SU-DHL-6 (cell line): ENCODE data around the gene TMEM178A.

ENCODE experiments used
- EZH2phosphoT487 ChIP-seq: fragments of 200-600 bp; sonication (generic), shearing (Covaris generic); conservative IDR thresholded peaks from 2 replicates; pipeline ENCODE4 v1.6.1; 2018; ENCODE audit warnings: mild to moderate bottlenecking, antibody characterized with exemption, low read length, moderate library complexity, mixed read lengths
- TF ChIP-seq, protein P1 (sequence below): fragments of 200-600 bp; sonication (generic); IDR thresholded peaks from one replicate; pipeline ENCODE4 v1.5.1; 2017; ENCODE audit warnings: antibody characterized with exemption, mild to moderate bottlenecking, low read length, moderate library complexity; ENCODE audit not compliant: insufficient read depth, poor library complexity, severe bottlenecking

DNA sequence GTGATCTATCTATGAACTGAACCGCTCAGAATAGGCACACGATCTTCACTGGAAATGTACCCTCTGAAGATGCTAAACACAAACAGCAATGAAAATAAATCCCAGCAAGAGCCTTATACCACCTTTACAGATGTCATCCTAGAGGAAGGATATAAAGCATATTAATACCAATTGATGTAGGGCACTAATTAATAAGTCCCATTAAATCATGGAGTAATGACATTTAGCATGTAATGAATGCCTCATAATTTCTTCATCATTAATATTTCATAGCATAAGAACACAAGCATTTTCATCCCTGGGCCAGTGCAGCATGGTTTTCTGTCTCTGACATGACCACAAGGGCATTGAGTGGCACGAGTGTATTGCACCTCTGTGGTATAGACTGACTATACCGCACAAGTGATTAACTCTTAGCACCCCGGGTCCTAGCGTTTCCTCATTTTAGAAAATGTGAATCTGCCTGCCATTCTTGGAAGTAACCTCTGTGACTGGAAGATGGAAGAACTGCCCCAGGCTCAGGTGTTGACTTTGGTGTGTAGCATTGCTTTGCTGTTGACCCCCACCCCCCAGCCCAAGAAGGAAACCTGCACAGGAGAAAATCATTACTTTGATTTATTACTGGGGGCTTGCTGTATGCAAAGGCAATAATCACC, 1.4 kb upstream of the TMEM178A start:
- TF ChIP-seq, protein P1, sequence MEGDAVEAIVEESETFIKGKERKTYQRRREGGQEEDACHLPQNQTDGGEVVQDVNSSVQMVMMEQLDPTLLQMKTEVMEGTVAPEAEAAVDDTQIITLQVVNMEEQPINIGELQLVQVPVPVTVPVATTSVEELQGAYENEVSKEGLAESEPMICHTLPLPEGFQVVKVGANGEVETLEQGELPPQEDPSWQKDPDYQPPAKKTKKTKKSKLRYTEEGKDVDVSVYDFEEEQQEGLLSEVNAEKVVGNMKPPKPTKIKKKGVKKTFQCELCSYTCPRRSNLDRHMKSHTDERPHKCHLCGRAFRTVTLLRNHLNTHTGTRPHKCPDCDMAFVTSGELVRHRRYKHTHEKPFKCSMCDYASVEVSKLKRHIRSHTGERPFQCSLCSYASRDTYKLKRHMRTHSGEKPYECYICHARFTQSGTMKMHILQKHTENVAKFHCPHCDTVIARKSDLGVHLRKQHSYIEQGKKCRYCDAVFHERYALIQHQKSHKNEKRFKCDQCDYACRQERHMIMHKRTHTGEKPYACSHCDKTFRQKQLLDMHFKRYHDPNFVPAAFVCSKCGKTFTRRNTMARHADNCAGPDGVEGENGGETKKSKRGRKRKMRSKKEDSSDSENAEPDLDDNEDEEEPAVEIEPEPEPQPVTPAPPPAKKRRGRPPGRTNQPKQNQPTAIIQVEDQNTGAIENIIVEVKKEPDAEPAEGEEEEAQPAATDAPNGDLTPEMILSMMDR = no peak
- no peak for TF ChIP-seq EZH2phosphoT487
